Stomach (tissue), 9 donors: ENCODE measurements around the gene MAK. TPM values are rescaled to one million over a fixed set of nuclear protein-coding genes. Genes with fewer than 3 reads are reported as not detected.

Experiments
- DNase-seq, 2 donors: peaks; one replicate each; pipeline versions ENCODE4 v3.0.0 to v3.0.0-alpha.2; 2013 to 2019
- H3K27ac ChIP-seq, 5 donors: fragments of 200-600 bp in 4 of 5; sonication (generic) in 4 of 5; one replicate each; pipeline ENCODE4 v1.5.1; 2013 to 2019; ENCODE audit warnings: mild to moderate bottlenecking in 1 of 5, moderate library complexity in 1 of 5
- H3K27me3 ChIP-seq, 3 donors: fragments of 200-600 bp; sonication (generic); one replicate each; pipeline ENCODE4 v1.5.1; 2017 to 2019; ENCODE audit warnings: mixed run types in 1 of 3
- H3K36me3 ChIP-seq, 4 donors: fragments of 200-600 bp; sonication (generic); 1 replicate in 3 of 4; 2 replicates in 1 of 4; pipeline ENCODE4 v1.5.1; 2016 to 2019
- H3K4me1 ChIP-seq, 4 donors: fragments of 200-600 bp; sonication (generic); one replicate each; pipeline ENCODE4 v1.5.1; 2016 to 2019
- H3K4me3 ChIP-seq, 4 donors: fragments of 200-600 bp; sonication (generic) in 3 of 4; one replicate each; pipeline ENCODE4 v1.5.1; 2016 to 2019; ENCODE audit warnings: mild to moderate bottlenecking in 1 of 4
- H3K9me3 ChIP-seq, 4 donors: fragments of 200-600 bp; sonication (generic); one replicate each; pipeline ENCODE4 v1.5.1; 2016 to 2019
- CTCF ChIP-seq, 7 experiments: fragments of 450-650 bp in 4 of 7; fragments of 200-600 bp in 3 of 7; sonication (generic) in 3 of 7; IDR thresholded peaks; one replicate each; pipeline ENCODE4 v1.5.1; 2016 to 2019; ENCODE audit warnings: antibody characterized with exemption in 7 of 7, control low read depth in 2 of 7, mild to moderate bottlenecking in 1 of 7
- EP300 ChIP-seq: sonication (generic); formaldehyde crosslinking; IDR thresholded peaks from one replicate; pipeline ENCODE4 v1.6.1; 2017; ENCODE audit warnings: antibody characterized with exemption
- POLR2A ChIP-seq, 4 donors: fragments of 450-650 bp; IDR thresholded peaks; one replicate each; pipeline ENCODE4 v1.6.1; 2016; ENCODE audit warnings: antibody characterized with exemption in 4 of 4, control low read depth in 2 of 4, mild to moderate bottlenecking in 1 of 4, moderate library complexity in 1 of 4
- POLR2AphosphoS5 ChIP-seq, 3 donors: sonication (generic); formaldehyde crosslinking; IDR thresholded peaks; one replicate each; pipeline ENCODE4 v1.6.1; 2016; ENCODE audit warnings: antibody characterized with exemption in 3 of 3
- WGBS, 5 donors: extraction: QIAGEN DNeasy Blood & Tissue Kit in 3 of 5; methylation state at CpG; one replicate each; pipeline versions ENCODE4 v1.1.5 to v1.1.7; 2013 to 2018; 5-methylcytosine and 5-hydroxymethylcytosine counted together
- intact Hi-C: fragments of 100-400 bp; cut with DNase I; formaldehyde crosslinking; loops from one replicate; pipeline ENCODE4 v1.15.1; 2023; ENCODE audit warnings: low total_unique reads
- polyA plus RNA-seq, 3 donors: library from polyadenylated mRNA; stranded (reverse); fragments of 200-250 nt; gene quantifications; one replicate each; pipeline ENCODE4 v1.2.3, GENCODE V29; 2013
- total RNA-seq, 5 donors: library from RNA; depleted of rRNA; stranded (reverse); fragments of >200 nt; gene quantifications; one replicate each; pipeline versions ENCODE4 v1.1.0 to v1.2.3, GENCODE V29; 2014 to 2016
- donor health status: healthy with polysubstance abuse.
- donor health status: Bipolar disorder and iron deficiency.
- donor health status: healthy.

MAK gene
- total and polyA plus RNA-seq, 8 donors: 0.05 to 1.0 (median 0.06) TPM; not detected in 5

- 80 to 86% (median 84%) methylated on average over 5 of the region's 5 CpGs for WGBS, 5 donors
- Histone ChIP-seq H3K4me3 (no peak overlapping the region), H3K36me3 (peaks cover 0 to 28% (median 15%) of the 10 kb centered on the region in 4 donors), H3K4me1 (no peaks in the 10 kb centered on the region), H3K9me3 (no peaks in the 10 kb centered on the region), H3K27me3 (no peaks in the 10 kb centered on the region), H3K27ac (no peak overlapping the region)
- intact Hi-C loops: no loop called here
- TF ChIP-seq POLR2A (IDR thresholded peaks at IDR 0.05) (no peak), CTCF (IDR thresholded peaks at IDR 0.05) (no peak), POLR2AphosphoS5 (IDR thresholded peaks at IDR 0.05) (no peak), EP300 (no peak)
- DNase-seq: no peak
These were observed 46.2 kb downstream of the MAK start for GRCh38 chr6:10792101-10792500.

- no peak overlapping the region for H3K27ac ChIP-seq
- peaks cover 0 to 28% (median 15%) of the 10 kb centered on the region in 4 donors for H3K36me3 ChIP-seq
- no peaks in the 10 kb centered on the region for H3K4me1 ChIP-seq
- DNase-seq: no peak
- TF ChIP-seq POLR2AphosphoS5 (IDR thresholded peaks at IDR 0.05) (no peak), CTCF (IDR thresholded peaks at IDR 0.05) (no peak), POLR2A (IDR thresholded peaks at IDR 0.05) (no peak), EP300 (no peak)
- H3K9me3 ChIP-seq: no peaks in the 10 kb centered on the region
- 93 to 97% (median 95%) methylated on average over 5 of the region's 5 CpGs for WGBS, 5 donors
- intact Hi-C loops: no loop called here
- H3K4me3 ChIP-seq: no peak overlapping the region
- no peaks in the 10 kb centered on the region for H3K27me3 ChIP-seq
These were observed 46.7 kb downstream of the MAK start for GRCh38 chr6:10791673-10792072.

- intact Hi-C loops: no loop called here
- H3K27me3 ChIP-seq: no peaks in the 10 kb centered on the region
- no peaks in the 10 kb centered on the region for H3K4me1 ChIP-seq
- no peak for DNase-seq
- H3K27ac ChIP-seq: no peak overlapping the region
- peaks cover 5 to 75% (median 52%) of the 10 kb centered on the region in 4 donors for H3K36me3 ChIP-seq
- WGBS, 5 donors: 90 to 97% (median 96%) methylated on average over 8 of the region's 8 CpGs
- no peak overlapping the region for H3K4me3 ChIP-seq
- TF ChIP-seq CTCF (IDR thresholded peaks at IDR 0.05) (no peak), EP300 (no peak), POLR2A (IDR thresholded peaks at IDR 0.05) (no peak), POLR2AphosphoS5 (IDR thresholded peaks at IDR 0.05) (no peak)
- no peaks in the 10 kb centered on the region for H3K9me3 ChIP-seq
These were observed 59.3 kb downstream of the MAK start for GRCh38 chr6:10779076-10779475.

- Histone ChIP-seq H3K27me3 (no peaks in the 10 kb centered on the region), H3K9me3 (no peaks in the 10 kb centered on the region), H3K36me3 (peaks cover 5 to 70% (median 50%) of the 10 kb centered on the region in 4 donors), H3K27ac (no peak overlapping the region), H3K4me1 (no peaks in the 10 kb centered on the region), H3K4me3 (no peak overlapping the region)
- no peak for TF ChIP-seq CTCF (IDR thresholded peaks at IDR 0.05)
- no peak for TF ChIP-seq POLR2AphosphoS5 (IDR thresholded peaks at IDR 0.05)
- TF ChIP-seq EP300: no peak
- no peak for TF ChIP-seq POLR2A (IDR thresholded peaks at IDR 0.05)
- intact Hi-C loops: no loop called here
- no peak for DNase-seq
- WGBS, 5 donors: 94 to 99% (median 97%) methylated on average over 3 of the region's 3 CpGs
These were observed 60.1 kb downstream of the MAK start for GRCh38 chr6:10778230-10778629.
